ENCODE results near the gene GULP1. TPM values are rescaled to one million over a fixed set of nuclear protein-coding genes. Genes with fewer than 3 reads are reported as not detected.

Gene GULP1
- total RNA-seq, 1 donor from 2014 or later = 39.1 TPM

DNA sequence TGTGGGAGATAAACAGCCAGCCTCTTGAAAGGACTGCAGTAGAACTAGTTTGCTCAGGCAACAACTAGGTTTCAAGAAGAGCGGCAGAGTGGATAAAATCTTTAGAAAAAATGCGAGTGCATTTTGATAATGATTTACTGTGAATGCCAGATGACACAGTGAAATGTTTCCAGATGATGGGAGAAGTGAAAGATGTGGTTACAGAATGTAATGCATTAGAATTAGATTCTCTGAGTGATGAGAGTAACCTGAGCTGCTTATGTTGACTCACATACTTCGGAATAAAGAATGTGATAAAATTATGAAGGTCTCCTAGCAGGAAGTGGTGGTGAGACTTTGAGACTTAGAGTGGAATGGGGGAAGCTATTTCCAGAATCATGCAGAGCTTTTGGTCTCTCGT, 184.3 kb downstream of the GULP1 start:
- Mint-ChIP-seq H3K4me1 (peaks cover 20% of the 10 kb centered on the region), H3K36me3 (ENCODE audit: low read depth) (peaks cover 10% of the 10 kb centered on the region), H3K27me3 (ENCODE audit: low read depth) (no peaks in the 10 kb centered on the region), H3K9me3 (peaks cover 10% of the 10 kb centered on the region), H3K4me3 (no peak overlapping the region), H3K27ac (ENCODE audit: unreplicated experiment) (no peak overlapping the region)
- DNase-seq (ENCODE audit: low read depth, low spot score) = no peak
- TF ChIP-seq, protein P1, sequence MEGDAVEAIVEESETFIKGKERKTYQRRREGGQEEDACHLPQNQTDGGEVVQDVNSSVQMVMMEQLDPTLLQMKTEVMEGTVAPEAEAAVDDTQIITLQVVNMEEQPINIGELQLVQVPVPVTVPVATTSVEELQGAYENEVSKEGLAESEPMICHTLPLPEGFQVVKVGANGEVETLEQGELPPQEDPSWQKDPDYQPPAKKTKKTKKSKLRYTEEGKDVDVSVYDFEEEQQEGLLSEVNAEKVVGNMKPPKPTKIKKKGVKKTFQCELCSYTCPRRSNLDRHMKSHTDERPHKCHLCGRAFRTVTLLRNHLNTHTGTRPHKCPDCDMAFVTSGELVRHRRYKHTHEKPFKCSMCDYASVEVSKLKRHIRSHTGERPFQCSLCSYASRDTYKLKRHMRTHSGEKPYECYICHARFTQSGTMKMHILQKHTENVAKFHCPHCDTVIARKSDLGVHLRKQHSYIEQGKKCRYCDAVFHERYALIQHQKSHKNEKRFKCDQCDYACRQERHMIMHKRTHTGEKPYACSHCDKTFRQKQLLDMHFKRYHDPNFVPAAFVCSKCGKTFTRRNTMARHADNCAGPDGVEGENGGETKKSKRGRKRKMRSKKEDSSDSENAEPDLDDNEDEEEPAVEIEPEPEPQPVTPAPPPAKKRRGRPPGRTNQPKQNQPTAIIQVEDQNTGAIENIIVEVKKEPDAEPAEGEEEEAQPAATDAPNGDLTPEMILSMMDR (conservative IDR thresholded peaks at IDR 0.05) = no peak

DNA sequence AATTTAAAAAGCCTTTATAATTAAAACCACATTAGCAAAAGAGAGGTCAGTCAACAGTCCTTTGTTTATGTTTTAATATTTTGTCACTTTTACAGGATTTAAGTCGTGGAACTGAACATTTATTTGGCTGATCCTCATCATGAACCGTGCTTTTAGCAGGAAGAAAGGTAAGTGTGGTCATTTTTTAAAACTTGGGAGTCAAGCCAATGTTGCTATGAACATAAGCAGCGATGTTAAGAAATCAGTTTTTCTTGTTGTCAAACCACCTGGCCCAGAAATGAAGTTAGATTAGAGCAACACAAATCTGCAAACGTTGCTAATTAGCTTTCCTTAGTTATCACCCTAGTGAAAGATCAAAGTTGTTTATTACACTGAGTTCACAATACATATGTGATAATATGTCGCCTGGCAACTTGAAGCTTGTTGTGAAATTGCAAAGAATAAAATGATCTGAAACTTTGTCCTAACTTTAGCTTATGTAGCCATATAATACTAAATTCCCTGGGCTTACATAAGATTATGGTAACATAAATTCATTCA, 186.0 kb downstream of the GULP1 start:
- Mint-ChIP-seq H3K27me3 (ENCODE audit: low read depth) (no peaks in the 10 kb centered on the region), H3K9me3 (no peaks in the 10 kb centered on the region), H3K27ac (ENCODE audit: unreplicated experiment) (no peak overlapping the region), H3K4me1 (peaks cover 20% of the 10 kb centered on the region), H3K36me3 (ENCODE audit: low read depth) (peaks cover 3% of the 10 kb centered on the region), H3K4me3 (no peak overlapping the region)
- DNase-seq (ENCODE audit: low read depth, low spot score) = no peak
- TF ChIP-seq, protein P1 (conservative IDR thresholded peaks at IDR 0.05) = no peak

DNA sequence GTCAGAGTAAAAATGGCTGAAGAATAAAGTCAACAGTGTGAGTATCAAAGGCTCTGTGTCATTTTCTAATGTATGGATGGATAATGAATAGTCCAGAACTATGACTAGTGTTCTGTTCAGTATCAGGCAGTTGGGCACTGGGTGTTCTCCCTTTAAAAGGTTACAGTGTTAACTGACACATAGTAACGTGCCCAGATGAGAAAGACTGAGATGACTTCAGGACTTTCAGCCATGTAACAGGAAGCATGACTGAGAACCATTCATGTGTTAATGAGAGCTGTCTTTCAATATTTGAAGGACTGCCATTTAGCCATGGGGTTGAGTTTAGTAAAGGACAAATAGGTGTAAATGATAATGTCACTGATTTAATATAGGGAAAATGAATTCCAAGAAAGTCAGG, 187.1 kb downstream of the GULP1 start:
- peak overlapping the region; percentile 3 for H3K27ac Mint-ChIP-seq (ENCODE audit: unreplicated experiment)
- H3K9me3 Mint-ChIP-seq = no peaks in the 10 kb centered on the region
- TF ChIP-seq, protein P1 (conservative IDR thresholded peaks at IDR 0.05) = no peak
- no peak overlapping the region for H3K4me3 Mint-ChIP-seq
- no peaks in the 10 kb centered on the region for H3K27me3 Mint-ChIP-seq (ENCODE audit: low read depth)
- peaks cover 20% of the 10 kb centered on the region for H3K4me1 Mint-ChIP-seq
- DNase-seq (ENCODE audit: low read depth, low spot score) = no peak
- H3K36me3 Mint-ChIP-seq (ENCODE audit: low read depth) = no peaks in the 10 kb centered on the region

DNA sequence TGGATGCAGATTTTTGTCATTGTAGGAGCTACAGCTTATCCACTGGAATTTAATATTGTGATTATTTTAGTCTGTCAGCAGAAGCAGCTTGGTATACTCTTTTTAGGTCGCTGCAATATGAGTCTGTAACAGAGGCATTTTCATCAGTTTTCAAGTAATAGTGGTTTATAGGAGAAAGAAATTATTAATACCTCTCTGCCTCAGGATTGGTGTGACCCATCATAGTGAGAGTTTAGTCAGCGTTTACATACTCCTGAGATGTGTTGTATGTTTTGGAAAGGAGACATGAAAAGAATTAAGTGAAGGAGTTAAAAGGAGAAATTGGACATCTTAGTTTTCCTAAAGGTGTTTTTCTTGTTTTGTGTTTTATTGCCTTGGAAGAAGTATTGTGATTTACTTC, 189.8 kb downstream of the GULP1 start:
- TF ChIP-seq, protein P1 (conservative IDR thresholded peaks at IDR 0.05) = no peak
- Mint-ChIP-seq H3K27ac (ENCODE audit: unreplicated experiment) (no peak overlapping the region), H3K4me1 (peaks cover 14% of the 10 kb centered on the region), H3K36me3 (ENCODE audit: low read depth) (peaks cover 2% of the 10 kb centered on the region), H3K9me3 (no peaks in the 10 kb centered on the region), H3K4me3 (no peak overlapping the region), H3K27me3 (ENCODE audit: low read depth) (no peaks in the 10 kb centered on the region)
- no peak for DNase-seq (ENCODE audit: low read depth, low spot score)

DNA sequence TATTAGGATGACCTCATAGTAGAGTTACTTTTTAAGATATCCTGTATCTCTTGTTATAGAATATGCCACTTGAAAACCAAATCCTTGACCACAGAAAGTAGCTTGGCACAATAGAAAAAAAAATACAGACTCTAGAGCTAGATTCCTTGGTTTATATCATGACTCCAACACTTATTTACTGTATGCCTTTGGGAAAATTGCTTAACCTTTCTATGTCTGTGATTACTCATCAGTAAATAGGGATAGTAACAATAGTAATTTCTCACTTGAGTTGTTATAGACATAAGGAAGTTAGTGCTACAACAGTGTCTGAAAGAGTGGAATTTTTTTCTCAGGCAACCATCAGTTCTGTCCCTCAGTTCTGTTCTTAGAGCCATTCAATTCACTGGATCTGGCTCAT, 193.8 kb downstream of the GULP1 start:
- no peaks in the 10 kb centered on the region for H3K4me1 Mint-ChIP-seq
- DNase-seq (ENCODE audit: low read depth, low spot score) = no peak
- TF ChIP-seq, protein P1 (conservative IDR thresholded peaks at IDR 0.05) = no peak
- H3K27me3 Mint-ChIP-seq (ENCODE audit: low read depth) = no peaks in the 10 kb centered on the region
- no peak overlapping the region for H3K4me3 Mint-ChIP-seq
- H3K27ac Mint-ChIP-seq (ENCODE audit: unreplicated experiment) = no peak overlapping the region
- peaks cover 2% of the 10 kb centered on the region for H3K36me3 Mint-ChIP-seq (ENCODE audit: low read depth)
- H3K9me3 Mint-ChIP-seq = no peaks in the 10 kb centered on the region

All from neural crest cell (in vitro differentiated cells).